Gastrocnemius medialis (tissue), 4 donors: ENCODE measurements around the gene SCO2. TPM values are rescaled to one million over a fixed set of nuclear protein-coding genes. Genes with fewer than 3 reads are reported as not detected.

ENCODE experiments used
- ATAC-seq, 2 donors: fragments of 150-250 bp; one replicate each; pipeline ENCODE4 v1.9.1; 2016
- DNase-seq, 2 donors: peaks; one replicate each; pipeline ENCODE4 v3.0.0-alpha.2; 2019
- H3K27ac ChIP-seq, 4 donors: fragments of 200-600 bp; sonication (generic); 1 replicate in 1 of 4; 2 replicates in 3 of 4; pipeline ENCODE4 v1.5.1; 2016 to 2018; ENCODE audit warnings: mild to moderate bottlenecking in 2 of 4, moderate library complexity in 1 of 4
- H3K27me3 ChIP-seq, 3 donors: fragments of 200-600 bp; sonication (generic) in 2 of 3; 1 replicate in 1 of 3; 2 replicates in 2 of 3; pipeline versions ENCODE4 v1.5.1 to v1.6.0; 2016 to 2019; ENCODE audit warnings: mild to moderate bottlenecking in 1 of 3, moderate library complexity in 1 of 3
- H3K36me3 ChIP-seq, 2 donors: fragments of 200-600 bp; sonication (generic) in 1 of 2; one replicate each; pipeline ENCODE4 v1.5.1; 2017 to 2018
- H3K4me1 ChIP-seq, 2 donors: fragments of 200-600 bp; sonication (generic) in 1 of 2; one replicate each; pipeline ENCODE4 v1.5.1; 2016 to 2017; ENCODE audit warnings: mild to moderate bottlenecking in 2 of 2
- H3K4me3 ChIP-seq, 4 donors: fragments of 200-600 bp; sonication (generic) in 3 of 4; 1 replicate in 1 of 4; 2 replicates in 3 of 4; pipeline ENCODE4 v1.5.1; 2016 to 2019; ENCODE audit warnings: mild to moderate bottlenecking in 2 of 4
- H3K9me3 ChIP-seq, 3 donors: fragments of 200-600 bp; sonication (generic) in 2 of 3; 1 replicate in 1 of 3; 2 replicates in 2 of 3; pipeline ENCODE4 v1.5.1; 2016 to 2019
- POLR2A ChIP-seq, 2 donors: fragments of 450-650 bp; IDR thresholded peaks; one replicate each; pipeline ENCODE4 v1.6.1; 2017; ENCODE audit warnings: antibody characterized with exemption in 2 of 2, mild to moderate bottlenecking in 2 of 2, moderate library complexity in 2 of 2
- in situ Hi-C, 4 donors: fragments of 200-750 bp; cut with MboI; loops; one replicate each; pipeline versions ENCODE4 v1.15.0 to v1.8.0; 2017; ENCODE audit warnings: low sequenced_read_pairs in 4 of 4
- intact Hi-C: fragments of 100-400 bp; cut with DNase I; formaldehyde crosslinking; loops from one replicate; pipeline ENCODE4 v1.15.1; 2023; ENCODE audit warnings: low total_unique reads
- total RNA-seq, 4 donors: library from RNA; depleted of rRNA; stranded (reverse); fragments of >200 nt; gene quantifications; one replicate each; pipeline versions ENCODE4 v1.1.0 to v1.2.3, GENCODE V29; 2016
- TF ChIP-seq, protein P1 (sequence below), 5 experiments: fragments of 450-650 bp in 3 of 5; fragments of 200-600 bp in 2 of 5; sonication (generic) in 2 of 5; IDR thresholded peaks in 4 of 5; conservative IDR thresholded peaks in 1 of 5; 1 replicate in 4 of 5; 2 replicates in 1 of 5; pipeline ENCODE4 v1.5.1; 2016 to 2019; ENCODE audit warnings: antibody characterized with exemption in 5 of 5, mild to moderate bottlenecking in 3 of 5, moderate library complexity in 3 of 5

SCO2 gene
- total RNA-seq, 4 donors from 2014 or later = 1.0 to 2.3 TPM; not detected in 2

DNA sequence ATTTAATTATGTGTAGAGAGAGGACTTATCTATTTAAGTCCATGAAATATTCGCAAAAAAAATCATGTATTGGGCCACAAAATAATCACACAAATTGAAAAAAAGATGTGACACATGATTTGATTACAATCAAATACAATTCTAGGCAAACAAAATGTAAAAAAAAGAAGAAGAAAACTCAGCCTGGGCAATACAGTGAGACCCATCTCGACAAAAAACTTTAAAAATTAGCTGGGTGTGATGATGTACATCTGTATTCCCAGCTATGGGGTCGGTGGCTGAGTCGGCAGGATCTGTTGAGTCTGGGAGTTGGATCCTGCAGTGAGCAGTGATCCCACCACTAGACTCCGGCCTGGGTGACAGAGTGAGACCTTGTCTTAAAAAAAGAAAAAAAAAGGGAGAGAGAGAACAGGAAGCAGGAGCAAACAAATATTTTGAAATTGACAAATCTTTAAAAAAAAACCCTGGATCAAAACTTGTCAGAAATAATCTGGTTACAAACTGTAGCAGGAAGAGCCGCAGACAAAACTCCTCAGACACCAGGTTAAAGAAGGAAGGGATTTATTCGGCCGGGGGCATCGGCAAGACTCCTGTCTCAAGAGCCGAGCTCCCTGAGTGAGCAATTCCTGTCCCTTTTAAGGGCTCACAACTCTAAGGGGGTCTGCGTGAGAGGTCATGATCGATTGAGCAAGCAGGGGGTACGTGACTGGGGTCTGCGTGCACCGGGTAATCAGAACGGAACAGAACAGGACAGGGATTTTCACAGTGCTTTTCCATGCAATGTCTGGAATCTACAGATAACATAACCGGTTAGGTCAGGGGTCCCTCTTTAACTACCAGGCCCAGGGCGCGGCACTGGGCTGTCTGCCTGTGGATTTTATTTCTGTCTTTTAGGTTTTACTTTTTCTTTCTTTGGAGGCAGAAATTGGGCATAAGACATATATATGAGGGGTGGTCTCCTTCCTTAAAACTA lies 7.7 kb upstream of the SCO2 start:
- H3K4me3 ChIP-seq = peak overlapping the region in 2 of 4 donors; percentile 52 to 59
- no peak for DNase-seq
- H3K27ac ChIP-seq = peak overlapping the region; percentile 79 to 86 (median 82)
- in situ Hi-C loops (no loop called here), intact Hi-C loops (no loop called here)
- no peaks in the 10 kb centered on the region for H3K9me3 ChIP-seq
- H3K27me3 ChIP-seq = peaks cover 47 to 58% (median 57%) of the 10 kb centered on the region in 3 donors
- H3K4me1 ChIP-seq = peaks cover 7 to 12% of the 10 kb centered on the region in 2 donors
- no peaks in the 10 kb centered on the region for H3K36me3 ChIP-seq
- no peak for ATAC-seq
- TF ChIP-seq, protein P1, sequence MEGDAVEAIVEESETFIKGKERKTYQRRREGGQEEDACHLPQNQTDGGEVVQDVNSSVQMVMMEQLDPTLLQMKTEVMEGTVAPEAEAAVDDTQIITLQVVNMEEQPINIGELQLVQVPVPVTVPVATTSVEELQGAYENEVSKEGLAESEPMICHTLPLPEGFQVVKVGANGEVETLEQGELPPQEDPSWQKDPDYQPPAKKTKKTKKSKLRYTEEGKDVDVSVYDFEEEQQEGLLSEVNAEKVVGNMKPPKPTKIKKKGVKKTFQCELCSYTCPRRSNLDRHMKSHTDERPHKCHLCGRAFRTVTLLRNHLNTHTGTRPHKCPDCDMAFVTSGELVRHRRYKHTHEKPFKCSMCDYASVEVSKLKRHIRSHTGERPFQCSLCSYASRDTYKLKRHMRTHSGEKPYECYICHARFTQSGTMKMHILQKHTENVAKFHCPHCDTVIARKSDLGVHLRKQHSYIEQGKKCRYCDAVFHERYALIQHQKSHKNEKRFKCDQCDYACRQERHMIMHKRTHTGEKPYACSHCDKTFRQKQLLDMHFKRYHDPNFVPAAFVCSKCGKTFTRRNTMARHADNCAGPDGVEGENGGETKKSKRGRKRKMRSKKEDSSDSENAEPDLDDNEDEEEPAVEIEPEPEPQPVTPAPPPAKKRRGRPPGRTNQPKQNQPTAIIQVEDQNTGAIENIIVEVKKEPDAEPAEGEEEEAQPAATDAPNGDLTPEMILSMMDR (IDR thresholded peaks at IDR 0.05 in 4 of 5, conservative IDR thresholded peaks at IDR 0.05 in 1 of 5) = no peak
- no peak for TF ChIP-seq POLR2A (IDR thresholded peaks at IDR 0.05)

DNA sequence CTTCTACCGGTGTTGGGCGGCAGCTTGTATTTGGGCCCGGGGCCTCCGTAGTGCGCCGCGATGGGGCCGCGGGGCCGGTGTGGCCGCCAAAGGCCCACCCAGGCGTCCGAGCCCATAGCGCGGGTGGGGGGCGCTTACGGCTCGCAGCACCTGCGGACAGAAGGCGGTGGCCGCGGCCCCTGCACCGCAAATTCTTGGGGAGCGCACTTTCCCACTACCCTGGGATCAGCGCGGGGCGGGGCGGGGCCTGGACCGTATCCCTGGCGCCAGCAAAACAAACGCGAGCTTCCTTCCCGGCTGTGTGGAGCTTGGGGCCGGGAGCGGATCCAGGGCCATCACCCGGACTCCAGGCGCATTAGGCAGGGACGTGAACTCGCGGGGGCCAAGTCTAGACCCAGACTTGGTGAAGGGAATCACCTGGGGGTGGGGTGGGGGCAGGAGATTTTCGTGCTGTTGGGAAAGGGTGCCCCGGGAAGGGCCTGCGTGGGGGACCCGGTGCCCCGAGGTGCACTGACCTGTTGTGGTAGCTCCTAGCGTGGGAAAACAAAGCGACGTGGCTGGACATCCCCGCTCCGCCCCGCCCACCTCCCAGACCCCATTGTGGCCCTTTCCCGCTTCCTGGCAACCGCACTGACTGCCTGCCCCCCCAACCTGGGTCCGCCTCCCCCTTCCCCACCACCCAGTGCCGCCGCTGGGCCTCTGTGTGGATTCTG lies 6.7 kb upstream of the SCO2 start:
- peaks cover 7 to 12% of the 10 kb centered on the region in 2 donors for H3K4me1 ChIP-seq
- DNase-seq = peak in 1 of 2 donors; percentile 57
- intact Hi-C loops = no loop called here
- peak overlapping the region; percentile 79 to 86 (median 82) for H3K27ac ChIP-seq
- peak in 1 of 2 donors; percentile 40 for TF ChIP-seq POLR2A (IDR thresholded peaks at IDR 0.05)
- TF ChIP-seq, protein P1 (IDR thresholded peaks at IDR 0.05 in 4 of 5, conservative IDR thresholded peaks at IDR 0.05 in 1 of 5) = no peak
- no peaks in the 10 kb centered on the region for H3K36me3 ChIP-seq
- peak overlapping the region; percentile 52 to 70 (median 58) for H3K4me3 ChIP-seq
- in situ Hi-C loops = no loop called here
- ATAC-seq = peak; percentile 38 to 40
- H3K9me3 ChIP-seq = no peaks in the 10 kb centered on the region
- H3K27me3 ChIP-seq = peaks cover 47 to 57% (median 53%) of the 10 kb centered on the region in 3 donors

DNA sequence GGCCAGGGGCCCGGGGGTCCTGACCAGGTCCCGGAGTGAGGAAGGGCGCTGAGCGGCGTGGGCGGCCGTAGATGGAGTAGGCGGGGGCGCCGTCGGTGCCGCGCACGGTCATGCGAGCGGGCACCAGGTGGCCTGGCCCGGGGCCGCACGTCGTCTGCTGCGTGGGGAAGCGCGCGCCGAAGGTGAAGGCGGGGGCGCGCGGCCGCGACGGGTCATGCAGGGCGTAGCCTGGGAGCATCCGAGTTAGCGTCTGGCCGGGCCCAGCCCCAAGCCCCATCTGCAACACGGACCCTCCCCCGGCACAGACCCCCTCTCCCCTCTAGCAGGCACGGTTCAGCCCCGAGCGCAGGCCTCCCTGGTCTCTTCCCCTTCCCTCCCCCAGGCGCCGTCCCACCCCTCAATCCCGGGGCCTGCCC lies 6.2 kb upstream of the SCO2 start:
- intact Hi-C loops = no loop called here
- ATAC-seq (peak in 1 of 2 donors; percentile 10), DNase-seq (no peak)
- in situ Hi-C loops = no loop called here
- no peaks in the 10 kb centered on the region for H3K9me3 ChIP-seq
- H3K4me1 ChIP-seq = peaks cover 10 to 15% of the 10 kb centered on the region in 2 donors
- peaks cover 47 to 57% (median 49%) of the 10 kb centered on the region in 3 donors for H3K27me3 ChIP-seq
- H3K27ac ChIP-seq = peak overlapping the region; percentile 79 to 86 (median 82)
- H3K4me3 ChIP-seq = peak overlapping the region; percentile 52 to 70 (median 58)
- no peaks in the 10 kb centered on the region for H3K36me3 ChIP-seq
- TF ChIP-seq, protein P1 (IDR thresholded peaks at IDR 0.05 in 4 of 5, conservative IDR thresholded peaks at IDR 0.05 in 1 of 5) = no peak
- TF ChIP-seq POLR2A (IDR thresholded peaks at IDR 0.05) = no peak

DNA sequence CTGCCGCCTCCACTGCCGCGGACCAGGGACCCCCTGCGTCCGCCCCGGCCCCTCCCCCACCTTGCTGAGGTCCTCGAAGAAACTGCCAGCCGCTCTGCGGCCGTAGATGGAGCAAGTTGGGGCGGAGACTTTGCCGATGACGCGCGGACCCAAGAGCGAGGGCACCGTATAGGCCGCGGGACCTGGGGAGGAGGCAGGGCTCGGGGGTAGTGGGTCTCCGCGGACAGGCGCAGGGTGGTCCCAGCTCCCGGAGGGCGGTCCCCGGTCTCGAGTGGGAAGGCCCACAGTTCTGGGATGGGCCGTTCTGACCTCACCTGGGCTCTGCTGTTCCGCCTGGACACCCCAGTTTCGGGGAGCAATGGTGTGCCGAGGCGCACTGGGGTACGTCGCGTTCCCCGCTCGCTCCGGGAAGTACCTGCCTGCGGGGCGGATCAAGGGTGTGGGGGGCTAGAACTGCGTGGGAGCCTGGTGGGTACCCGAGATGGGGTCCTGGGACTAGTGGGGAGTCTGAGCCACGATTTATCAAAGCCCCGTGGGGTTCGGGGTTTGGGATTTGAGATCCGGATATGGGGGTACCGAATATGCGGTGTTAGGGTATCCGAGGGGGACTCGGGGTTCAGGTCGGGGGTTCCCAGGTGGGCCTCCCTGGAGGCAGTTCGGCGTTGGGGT lies 5.6 kb upstream of the SCO2 start:
- Histone ChIP-seq H3K36me3 (no peaks in the 10 kb centered on the region), H3K27me3 (peaks cover 47 to 57% (median 49%) of the 10 kb centered on the region in 3 donors), H3K9me3 (no peaks in the 10 kb centered on the region), H3K4me1 (peaks cover 13 to 18% of the 10 kb centered on the region in 2 donors), H3K27ac (peak overlapping the region; percentile 79 to 86 (median 82)), H3K4me3 (peak overlapping the region; percentile 52 to 70 (median 58))
- peak; percentile 57 to 58 for TF ChIP-seq POLR2A (IDR thresholded peaks at IDR 0.05)
- TF ChIP-seq, protein P1 (IDR thresholded peaks at IDR 0.05 in 4 of 5, conservative IDR thresholded peaks at IDR 0.05 in 1 of 5) = no peak
- intact Hi-C loops = no loop called here
- DNase-seq (peak; percentile 64 to 71), ATAC-seq (peak; percentile 39 to 64)
- in situ Hi-C loops = no loop called here
